ENCODE data around the gene ELL.

The ELL gene

DNA sequence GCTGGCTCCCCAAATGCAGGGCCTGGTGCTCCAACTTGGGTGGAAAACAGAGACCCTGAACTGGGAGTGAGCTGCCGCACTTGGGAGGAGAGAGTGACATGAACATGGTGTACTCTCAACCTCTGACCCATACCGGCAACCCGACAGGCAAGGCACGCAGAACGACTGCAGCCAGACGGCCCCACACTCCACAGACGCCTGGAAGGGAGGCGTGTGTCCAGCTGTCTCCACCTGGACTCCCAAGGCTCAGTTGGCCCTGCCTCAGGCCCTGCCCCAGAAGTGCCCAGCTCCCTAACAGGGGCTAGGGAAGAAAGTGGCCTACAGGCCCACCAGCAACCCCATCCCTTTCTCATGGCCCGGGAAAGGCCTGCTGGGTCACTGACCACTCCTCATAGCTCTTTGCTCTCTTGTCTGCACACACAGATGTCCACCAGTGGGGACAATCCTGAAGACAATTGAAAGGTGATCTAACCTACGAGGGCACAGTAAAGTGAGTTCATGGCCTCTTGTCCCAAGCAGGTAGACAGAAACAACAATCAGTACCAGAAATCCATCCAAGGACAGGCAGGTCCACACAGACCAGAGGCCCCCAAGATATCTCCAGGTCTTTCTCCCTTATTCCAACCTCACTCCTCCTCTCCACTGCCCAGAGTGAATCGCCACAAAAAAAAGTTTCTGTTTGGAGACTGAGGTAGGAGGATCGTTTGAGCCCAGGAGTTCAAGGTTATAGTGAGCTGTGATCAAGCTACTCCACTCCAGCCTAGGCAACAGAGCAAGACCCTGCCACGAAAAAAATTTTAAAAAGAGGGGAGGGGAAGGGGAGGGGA, 28.2 kb downstream of the ELL start:
- TF ChIP-seq CSDC2 (CRISPR knock-in tag; IDR thresholded peaks at IDR 0.05) = no peak
- TF ChIP-seq ZNF565 (CRISPR knock-in tag; conservative IDR thresholded peaks at IDR 0.05; ENCODE audit: low read depth) = no peak
- no peak for TF ChIP-seq BACH2 (CRISPR knock-in tag; IDR thresholded peaks at IDR 0.05; ENCODE audit: borderline replicate concordance)
- no peak for TF ChIP-seq GLIS3 (CRISPR knock-in tag; IDR thresholded peaks at IDR 0.05)
- no peak for TF ChIP-seq PPARA (CRISPR knock-in tag; IDR thresholded peaks at IDR 0.05; ENCODE audit: borderline replicate concordance)
- TF ChIP-seq, protein P1, sequence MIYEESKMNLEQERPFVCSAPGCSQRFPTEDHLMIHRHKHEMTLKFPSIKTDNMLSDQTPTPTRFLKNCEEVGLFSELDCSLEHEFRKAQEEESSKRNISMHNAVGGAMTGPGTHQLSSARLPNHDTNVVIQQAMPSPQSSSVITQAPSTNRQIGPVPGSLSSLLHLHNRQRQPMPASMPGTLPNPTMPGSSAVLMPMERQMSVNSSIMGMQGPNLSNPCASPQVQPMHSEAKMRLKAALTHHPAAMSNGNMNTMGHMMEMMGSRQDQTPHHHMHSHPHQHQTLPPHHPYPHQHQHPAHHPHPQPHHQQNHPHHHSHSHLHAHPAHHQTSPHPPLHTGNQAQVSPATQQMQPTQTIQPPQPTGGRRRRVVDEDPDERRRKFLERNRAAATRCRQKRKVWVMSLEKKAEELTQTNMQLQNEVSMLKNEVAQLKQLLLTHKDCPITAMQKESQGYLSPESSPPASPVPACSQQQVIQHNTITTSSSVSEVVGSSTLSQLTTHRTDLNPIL (CRISPR knock-in tag; IDR thresholded peaks at IDR 0.05; ENCODE audit: low read depth) = no peak
- no peak for TF ChIP-seq RARB (CRISPR knock-in tag; IDR thresholded peaks at IDR 0.05)
- no peak for TF ChIP-seq TCF4 (CRISPR knock-in tag; IDR thresholded peaks at IDR 0.05; ENCODE audit: borderline replicate concordance)
- no peak for TF ChIP-seq ZFP30 (CRISPR knock-in tag; IDR thresholded peaks at IDR 0.05)
- TF ChIP-seq ZNF8 (CRISPR knock-in tag; IDR thresholded peaks at IDR 0.05) = no peak
- ATAC-seq = no peak

DNA sequence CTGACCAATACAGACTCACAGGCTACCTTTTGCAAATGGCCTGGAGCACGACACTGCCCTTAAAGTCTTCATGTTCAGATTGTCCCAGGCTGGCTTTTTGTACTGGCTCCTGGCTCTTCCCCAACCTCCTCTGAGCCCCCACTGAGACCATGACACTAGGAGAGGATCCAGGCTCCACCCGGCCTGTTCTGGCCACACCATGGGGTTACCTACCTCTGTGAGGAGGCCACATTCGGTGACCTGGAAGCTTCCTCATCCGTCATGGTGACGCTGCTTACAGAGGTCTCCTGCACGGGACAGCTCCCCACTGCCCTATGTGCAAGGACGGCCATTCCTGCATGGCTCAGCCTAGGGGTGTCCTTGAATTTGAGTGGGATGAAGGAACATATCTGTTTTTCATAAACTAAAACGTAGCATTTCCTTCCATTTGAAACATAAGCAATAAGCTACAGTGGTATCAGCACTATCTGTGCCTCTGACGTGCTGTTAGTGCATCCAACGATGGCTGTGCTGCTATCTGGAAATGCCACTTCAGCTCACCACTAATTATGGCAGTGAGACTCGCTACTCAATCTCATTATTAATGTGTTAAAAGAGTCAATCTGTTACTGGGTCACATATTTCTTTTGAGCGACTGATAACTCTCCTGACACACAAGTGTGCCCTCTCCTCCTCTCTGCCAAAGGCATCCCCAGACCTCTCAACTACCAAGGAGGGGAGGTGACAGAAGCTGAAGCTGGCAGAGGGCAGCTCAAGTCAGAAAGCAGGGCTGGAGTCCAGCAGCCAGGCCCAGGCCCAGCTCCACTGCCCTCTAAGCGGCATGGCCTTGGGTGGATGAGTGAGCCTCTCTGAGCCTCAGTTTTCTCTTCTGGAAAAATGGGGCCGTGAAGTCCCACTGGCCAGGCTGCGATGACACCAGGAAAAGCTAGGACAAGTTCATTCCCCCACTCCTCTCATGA, 29.6 kb downstream of the ELL start:
- ATAC-seq = no peak
- TF ChIP-seq OSR1 (CRISPR knock-in tag; IDR thresholded peaks at IDR 0.05) (no peak), ZFP30 (CRISPR knock-in tag; IDR thresholded peaks at IDR 0.05) (no peak), ESRRG (CRISPR knock-in tag; IDR thresholded peaks at IDR 0.05) (no peak), ZNF70 (CRISPR knock-in tag; IDR thresholded peaks at IDR 0.05) (no peak)
- TF ChIP-seq, protein P2, sequence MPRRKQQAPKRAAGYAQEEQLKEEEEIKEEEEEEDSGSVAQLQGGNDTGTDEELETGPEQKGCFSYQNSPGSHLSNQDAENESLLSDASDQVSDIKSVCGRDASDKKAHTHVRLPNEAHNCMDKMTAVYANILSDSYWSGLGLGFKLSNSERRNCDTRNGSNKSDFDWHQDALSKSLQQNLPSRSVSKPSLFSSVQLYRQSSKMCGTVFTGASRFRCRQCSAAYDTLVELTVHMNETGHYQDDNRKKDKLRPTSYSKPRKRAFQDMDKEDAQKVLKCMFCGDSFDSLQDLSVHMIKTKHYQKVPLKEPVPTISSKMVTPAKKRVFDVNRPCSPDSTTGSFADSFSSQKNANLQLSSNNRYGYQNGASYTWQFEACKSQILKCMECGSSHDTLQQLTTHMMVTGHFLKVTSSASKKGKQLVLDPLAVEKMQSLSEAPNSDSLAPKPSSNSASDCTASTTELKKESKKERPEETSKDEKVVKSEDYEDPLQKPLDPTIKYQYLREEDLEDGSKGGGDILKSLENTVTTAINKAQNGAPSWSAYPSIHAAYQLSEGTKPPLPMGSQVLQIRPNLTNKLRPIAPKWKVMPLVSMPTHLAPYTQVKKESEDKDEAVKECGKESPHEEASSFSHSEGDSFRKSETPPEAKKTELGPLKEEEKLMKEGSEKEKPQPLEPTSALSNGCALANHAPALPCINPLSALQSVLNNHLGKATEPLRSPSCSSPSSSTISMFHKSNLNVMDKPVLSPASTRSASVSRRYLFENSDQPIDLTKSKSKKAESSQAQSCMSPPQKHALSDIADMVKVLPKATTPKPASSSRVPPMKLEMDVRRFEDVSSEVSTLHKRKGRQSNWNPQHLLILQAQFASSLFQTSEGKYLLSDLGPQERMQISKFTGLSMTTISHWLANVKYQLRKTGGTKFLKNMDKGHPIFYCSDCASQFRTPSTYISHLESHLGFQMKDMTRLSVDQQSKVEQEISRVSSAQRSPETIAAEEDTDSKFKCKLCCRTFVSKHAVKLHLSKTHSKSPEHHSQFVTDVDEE (CRISPR knock-in tag; IDR thresholded peaks at IDR 0.05) = no peak
- TF ChIP-seq, protein P1 (CRISPR knock-in tag; IDR thresholded peaks at IDR 0.05; ENCODE audit: low read depth) = no peak

DNA sequence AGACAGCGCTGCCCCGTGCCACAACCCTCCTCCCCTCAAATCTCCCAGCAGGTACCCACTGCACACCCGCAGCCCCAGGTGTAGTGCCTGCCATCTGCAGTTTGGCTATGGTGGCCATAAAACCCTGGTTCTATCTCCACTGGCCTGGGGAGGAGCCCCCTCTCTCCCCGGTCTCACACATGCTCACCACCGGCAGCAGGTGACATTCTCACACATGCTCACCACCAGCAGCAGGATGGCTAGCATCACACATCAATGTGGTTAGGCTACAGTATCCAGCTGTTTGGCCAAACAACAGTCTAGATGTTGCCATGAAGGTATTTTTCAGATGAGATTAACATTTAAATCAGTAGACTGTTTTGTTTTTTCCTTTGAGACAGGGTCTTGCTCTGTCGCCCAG, 31.1 kb downstream of the ELL start:
- ATAC-seq = no peak
- TF ChIP-seq ARNTL (CRISPR knock-in tag; IDR thresholded peaks at IDR 0.05; ENCODE audit: borderline replicate concordance, low read depth) (no peak), ZNF8 (CRISPR knock-in tag; IDR thresholded peaks at IDR 0.05) (no peak), ZNF565 (CRISPR knock-in tag; conservative IDR thresholded peaks at IDR 0.05; ENCODE audit: low read depth) (no peak), BACH2 (CRISPR knock-in tag; IDR thresholded peaks at IDR 0.05; ENCODE audit: borderline replicate concordance) (no peak), PPARA (CRISPR knock-in tag; IDR thresholded peaks at IDR 0.05; ENCODE audit: borderline replicate concordance) (no peak), OSR1 (CRISPR knock-in tag; IDR thresholded peaks at IDR 0.05) (no peak), GLIS3 (CRISPR knock-in tag; IDR thresholded peaks at IDR 0.05) (no peak), ESRRG (CRISPR knock-in tag; IDR thresholded peaks at IDR 0.05) (no peak), ZFP3 (CRISPR knock-in tag; IDR thresholded peaks at IDR 0.05) (no peak)
- TF ChIP-seq, protein P3, sequence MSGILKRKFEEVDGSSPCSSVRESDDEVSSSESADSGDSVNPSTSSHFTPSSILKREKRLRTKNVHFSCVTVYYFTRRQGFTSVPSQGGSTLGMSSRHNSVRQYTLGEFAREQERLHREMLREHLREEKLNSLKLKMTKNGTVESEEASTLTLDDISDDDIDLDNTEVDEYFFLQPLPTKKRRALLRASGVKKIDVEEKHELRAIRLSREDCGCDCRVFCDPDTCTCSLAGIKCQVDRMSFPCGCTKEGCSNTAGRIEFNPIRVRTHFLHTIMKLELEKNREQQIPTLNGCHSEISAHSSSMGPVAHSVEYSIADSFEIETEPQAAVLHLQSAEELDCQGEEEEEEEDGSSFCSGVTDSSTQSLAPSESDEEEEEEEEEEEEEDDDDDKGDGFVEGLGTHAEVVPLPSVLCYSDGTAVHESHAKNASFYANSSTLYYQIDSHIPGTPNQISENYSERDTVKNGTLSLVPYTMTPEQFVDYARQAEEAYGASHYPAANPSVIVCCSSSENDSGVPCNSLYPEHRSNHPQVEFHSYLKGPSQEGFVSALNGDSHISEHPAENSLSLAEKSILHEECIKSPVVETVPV (CRISPR knock-in tag; IDR thresholded peaks at IDR 0.05) = no peak
- TF ChIP-seq, protein P2 (CRISPR knock-in tag; IDR thresholded peaks at IDR 0.05) = no peak
- TF ChIP-seq, protein P4, sequence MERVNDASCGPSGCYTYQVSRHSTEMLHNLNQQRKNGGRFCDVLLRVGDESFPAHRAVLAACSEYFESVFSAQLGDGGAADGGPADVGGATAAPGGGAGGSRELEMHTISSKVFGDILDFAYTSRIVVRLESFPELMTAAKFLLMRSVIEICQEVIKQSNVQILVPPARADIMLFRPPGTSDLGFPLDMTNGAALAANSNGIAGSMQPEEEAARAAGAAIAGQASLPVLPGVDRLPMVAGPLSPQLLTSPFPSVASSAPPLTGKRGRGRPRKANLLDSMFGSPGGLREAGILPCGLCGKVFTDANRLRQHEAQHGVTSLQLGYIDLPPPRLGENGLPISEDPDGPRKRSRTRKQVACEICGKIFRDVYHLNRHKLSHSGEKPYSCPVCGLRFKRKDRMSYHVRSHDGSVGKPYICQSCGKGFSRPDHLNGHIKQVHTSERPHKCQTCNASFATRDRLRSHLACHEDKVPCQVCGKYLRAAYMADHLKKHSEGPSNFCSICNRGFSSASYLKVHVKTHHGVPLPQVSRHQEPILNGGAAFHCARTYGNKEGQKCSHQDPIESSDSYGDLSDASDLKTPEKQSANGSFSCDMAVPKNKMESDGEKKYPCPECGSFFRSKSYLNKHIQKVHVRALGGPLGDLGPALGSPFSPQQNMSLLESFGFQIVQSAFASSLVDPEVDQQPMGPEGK (CRISPR knock-in tag; IDR thresholded peaks at IDR 0.05; ENCODE audit: borderline replicate concordance) = no peak
- TF ChIP-seq, protein P5, sequence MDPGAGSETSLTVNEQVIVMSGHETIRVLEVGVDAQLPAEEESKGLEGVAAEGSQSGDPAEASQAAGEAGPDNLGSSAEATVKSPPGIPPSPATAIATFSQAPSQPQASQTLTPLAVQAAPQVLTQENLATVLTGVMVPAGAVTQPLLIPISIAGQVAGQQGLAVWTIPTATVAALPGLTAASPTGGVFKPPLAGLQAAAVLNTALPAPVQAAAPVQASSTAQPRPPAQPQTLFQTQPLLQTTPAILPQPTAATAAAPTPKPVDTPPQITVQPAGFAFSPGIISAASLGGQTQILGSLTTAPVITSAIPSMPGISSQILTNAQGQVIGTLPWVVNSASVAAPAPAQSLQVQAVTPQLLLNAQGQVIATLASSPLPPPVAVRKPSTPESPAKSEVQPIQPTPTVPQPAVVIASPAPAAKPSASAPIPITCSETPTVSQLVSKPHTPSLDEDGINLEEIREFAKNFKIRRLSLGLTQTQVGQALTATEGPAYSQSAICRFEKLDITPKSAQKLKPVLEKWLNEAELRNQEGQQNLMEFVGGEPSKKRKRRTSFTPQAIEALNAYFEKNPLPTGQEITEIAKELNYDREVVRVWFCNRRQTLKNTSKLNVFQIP (CRISPR knock-in tag; IDR thresholded peaks at IDR 0.05; ENCODE audit: borderline replicate concordance, low read depth) = no peak

Data from SK-N-SH treated with all-trans-retinoic acid at 6 μM for 48 hours (cell line).